ENCODE measurements around the gene TTC19.
"Not testable (repeated sequence)": the region's sequence is repeated elsewhere in the genome, so short reads cannot be mapped to it uniquely, and the experiment has no call there.

TTC19 gene

DNA sequence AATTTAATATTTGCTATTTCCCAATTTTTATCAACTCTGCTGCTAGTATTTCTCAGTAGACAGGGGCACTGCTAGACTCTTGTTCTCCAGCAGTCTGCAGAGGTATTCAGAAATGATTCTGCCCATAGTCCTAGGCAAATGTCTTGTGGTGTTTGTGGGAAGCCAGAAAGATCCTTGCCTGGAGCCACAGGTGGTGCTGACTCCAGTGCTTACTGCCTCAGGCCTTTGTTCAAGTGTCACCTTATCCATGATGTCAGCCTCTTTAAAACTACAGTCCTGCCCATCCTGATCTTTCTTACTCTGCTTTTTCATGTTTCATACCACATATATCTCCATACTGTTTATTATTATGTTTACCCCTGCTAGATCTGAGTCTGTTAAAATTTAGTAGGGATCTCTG is 26.6 kb upstream of the TTC19 start:
- no peak for DNase-seq (ENCODE audit: low read depth)

DNA sequence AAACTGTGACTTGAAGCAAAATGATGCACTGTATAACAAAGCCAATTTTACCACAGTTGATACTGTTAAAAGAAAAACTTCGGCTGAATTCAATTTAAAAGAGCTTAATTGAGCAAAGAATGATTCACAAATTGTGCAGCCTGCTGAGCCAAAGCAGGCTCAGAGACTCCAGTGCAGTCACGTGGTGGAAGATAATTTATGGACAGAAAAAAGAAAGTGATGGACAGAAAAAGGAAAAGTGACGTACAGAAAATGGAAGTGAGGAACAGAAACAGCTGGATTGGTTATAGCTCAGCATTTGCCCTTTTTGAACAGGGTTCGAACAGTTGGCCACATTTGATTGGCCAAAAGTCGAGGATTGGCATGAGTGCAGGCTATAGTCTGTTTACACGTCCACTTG is 25.8 kb upstream of the TTC19 start:
- no peak for DNase-seq (ENCODE audit: low read depth)

DNA sequence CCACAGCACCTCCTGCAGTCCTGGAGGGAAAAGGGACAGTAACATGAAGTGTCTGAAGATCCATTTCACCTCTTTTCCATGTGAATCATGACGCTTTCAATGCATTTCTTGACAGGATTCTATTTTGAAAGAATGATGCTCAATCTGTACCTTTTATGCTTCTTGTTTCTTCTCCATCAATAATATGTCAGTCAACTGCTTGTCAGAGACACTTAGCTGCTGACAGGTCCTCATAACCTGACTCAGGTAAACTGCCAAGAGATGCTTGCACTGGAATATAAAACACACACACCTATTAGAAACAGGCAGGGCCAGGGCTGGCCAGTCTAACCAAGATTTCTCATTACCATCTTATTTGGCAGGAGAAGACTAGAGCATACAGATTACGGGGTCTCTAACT is 21.7 kb upstream of the TTC19 start:
- no peak for DNase-seq (ENCODE audit: low read depth)

DNA sequence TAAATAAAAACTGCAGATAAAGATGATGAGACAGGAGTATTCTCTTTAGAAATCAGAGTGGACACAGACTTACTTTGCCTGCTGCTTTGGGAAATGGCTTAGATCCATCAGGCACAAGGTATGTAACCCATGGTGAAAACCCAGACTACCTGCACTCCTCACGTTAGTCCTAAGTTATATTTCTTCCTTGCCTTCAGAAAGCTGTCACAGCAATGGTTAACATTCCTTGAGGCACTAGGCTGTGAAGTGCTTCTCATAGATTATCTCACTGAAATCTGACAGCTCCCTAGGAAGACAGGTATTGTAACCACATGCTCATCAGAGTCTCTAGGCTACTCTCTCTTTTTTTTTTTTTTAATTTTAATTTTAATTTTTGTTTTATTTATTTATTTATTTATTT is 21.0 kb upstream of the TTC19 start:
- no peak for DNase-seq (ENCODE audit: low read depth)

DNA sequence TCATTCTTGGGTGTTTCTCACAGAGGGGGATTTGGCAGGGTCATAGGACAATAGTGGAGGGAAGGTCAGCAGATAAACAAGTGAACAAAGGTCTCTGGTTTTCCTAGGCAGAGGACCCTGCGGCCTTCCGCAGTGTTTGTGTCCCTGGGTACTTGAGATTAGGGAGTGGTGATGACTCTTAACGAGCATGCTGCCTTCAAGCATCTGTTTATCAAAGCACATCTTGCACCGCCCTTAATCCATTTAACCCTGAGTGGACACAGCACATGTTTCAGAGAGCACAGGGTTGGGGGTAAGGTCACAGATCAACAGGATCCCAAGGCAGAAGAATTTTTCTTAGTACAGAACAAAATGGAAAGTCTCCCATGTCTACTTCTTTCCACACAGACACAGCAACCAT is 20.6 kb upstream of the TTC19 start:
- not testable (repeated sequence) for DNase-seq (ENCODE audit: low read depth)

DNA sequence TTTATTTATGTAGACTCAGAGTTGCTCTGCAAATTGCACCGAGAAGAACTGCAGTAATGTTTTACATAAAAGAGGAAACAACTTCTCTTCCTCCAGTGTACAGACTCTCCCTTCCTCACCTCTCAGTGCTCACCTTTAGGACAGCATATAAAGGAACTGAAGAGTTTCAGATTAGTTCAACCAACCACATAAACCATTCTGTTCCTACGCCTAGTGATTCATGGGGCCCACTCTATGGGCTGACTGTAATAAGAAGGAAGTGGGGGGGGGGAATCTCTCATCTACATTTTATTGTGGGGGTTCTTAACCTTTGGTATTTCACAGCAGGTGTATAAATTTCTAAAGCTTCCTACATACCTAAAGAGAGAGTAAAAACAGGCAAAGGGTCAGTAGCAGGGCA is 18.4 kb upstream of the TTC19 start:
- peak; percentile 44 for DNase-seq (ENCODE audit: low read depth)

DNA sequence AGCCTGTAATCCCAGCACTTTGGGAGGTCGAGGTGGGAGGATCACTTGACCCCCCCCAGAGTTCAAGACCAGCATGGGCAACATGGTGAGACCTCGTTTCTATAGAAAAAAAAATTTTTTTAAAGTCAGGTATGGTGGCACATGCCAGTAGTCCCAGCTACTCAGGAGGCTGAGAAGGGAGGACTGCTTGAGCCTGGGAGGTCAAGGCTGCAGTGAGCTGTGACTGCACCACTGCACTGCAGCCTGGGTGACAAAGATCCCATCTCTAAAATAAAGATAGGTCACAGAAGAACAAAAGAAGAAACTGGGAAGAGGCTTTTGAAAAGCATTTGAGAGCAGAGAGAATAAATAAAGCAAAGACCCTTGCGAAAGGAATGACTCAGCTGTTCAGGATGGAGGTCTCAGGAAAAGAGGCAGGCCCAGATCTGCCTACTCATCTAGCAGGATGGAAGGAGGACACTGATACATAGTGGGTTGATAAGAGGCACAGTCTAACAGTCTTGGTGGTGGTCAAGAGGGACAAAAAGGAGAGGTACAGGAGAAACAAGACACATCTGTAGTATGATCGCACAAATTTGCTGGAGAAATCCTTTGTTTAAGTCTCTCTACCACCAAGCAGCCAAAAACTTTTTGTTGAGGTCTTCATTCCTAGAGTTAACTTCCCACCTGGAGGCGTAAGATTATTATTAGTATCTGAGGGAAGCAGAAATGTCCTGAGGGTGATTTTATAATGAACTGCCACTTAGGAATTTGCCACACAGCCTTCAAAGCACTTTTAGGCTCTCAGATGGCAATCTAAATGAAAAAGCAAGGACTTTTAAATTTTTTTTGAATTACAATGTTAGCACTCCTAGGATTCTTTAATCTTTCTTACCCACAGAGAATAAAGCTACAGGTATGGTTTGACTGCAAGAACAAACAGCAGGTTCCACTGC is 17.7 kb upstream of the TTC19 start:
- peak; percentile 86 for DNase-seq (ENCODE audit: low read depth)

DNA sequence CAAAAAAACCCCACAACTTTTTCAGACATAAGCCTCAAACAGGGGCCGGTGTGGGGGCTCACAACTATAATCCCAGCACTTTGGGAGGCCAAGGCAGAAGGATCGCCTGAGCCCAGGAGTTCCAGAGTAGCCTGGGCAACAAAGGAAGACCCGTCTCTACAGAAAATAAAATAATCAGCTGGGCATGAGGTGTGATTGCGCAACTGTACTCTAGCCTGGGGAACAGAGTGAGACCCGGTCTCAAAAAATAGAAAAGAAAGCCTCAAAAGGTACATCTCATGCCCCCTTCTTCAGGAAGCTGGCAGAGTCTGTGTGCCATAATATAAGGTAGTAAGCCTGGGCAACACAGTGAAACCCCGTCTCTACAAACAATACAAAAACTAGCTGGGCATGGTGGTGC is 3.3 kb upstream of the TTC19 start:
- DNase-seq (ENCODE audit: low read depth) = no peak

DNA sequence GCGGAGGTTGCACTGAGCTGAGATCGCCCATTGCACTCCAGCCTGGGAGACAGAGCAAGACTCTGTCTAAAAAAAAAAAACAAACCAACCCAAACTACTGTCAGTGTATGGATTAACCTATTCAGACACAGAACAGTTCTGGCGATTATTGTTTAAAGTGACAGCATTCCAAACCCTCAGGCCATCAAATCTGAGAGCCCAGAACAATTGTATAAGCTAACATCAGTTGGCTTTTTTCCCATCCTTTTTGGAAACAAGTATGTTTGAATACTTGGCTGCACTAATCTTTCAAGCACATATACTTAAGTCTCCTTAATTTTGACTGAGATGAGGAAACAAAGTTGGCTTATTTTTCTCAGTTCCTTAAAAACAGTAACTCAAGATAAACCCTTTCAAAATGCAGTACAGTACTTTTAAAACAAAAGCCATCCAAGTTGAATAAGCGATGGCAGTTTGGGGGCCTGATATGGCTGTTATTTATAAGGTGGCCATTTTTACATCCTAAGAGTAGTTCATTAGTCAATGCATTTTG is 1.5 kb upstream of the TTC19 start:
- no peak for DNase-seq (ENCODE audit: low read depth)

DNA sequence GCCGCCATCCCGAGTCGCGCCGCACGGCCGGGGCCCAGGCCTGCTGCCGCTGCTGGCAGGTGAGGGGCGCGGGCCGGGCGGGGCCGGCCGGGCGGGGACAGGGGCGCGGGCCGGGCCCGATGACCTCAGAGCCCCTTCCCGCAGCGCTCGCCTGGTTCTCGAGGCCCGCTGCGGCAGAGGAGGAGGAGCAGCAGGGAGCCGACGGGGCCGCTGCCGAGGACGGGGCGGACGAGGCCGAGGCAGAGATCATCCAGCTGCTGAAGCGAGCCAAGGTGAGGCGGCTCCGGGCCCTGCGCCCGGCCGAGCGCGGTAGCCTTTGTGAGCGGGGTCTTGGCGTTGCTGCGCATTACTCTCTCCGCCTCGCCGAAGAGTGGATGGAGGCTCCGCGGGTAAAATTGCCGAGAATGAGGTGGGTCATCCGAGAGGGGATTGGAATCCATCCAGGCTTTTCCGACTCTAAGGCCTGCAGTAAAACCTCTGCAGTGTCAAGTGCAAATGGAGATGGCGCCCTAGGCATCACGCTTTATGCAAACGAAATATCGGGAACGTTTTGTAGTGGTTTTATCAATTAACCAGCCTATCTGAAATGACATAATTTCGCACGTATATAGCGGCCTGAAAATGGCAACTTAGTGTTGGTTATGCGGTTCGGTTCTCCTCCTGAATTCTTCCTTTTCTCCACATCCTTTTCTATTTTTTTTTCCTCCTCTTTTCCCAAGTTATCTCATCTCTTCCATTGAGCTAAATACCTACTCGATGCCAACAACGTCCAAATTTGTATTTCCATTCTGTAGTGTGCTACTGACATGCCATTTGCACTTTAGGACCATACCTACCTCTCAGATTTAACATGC is 577 bp downstream of the TTC19 start:
- peak; percentile 25 for DNase-seq (ENCODE audit: low read depth)

DNA sequence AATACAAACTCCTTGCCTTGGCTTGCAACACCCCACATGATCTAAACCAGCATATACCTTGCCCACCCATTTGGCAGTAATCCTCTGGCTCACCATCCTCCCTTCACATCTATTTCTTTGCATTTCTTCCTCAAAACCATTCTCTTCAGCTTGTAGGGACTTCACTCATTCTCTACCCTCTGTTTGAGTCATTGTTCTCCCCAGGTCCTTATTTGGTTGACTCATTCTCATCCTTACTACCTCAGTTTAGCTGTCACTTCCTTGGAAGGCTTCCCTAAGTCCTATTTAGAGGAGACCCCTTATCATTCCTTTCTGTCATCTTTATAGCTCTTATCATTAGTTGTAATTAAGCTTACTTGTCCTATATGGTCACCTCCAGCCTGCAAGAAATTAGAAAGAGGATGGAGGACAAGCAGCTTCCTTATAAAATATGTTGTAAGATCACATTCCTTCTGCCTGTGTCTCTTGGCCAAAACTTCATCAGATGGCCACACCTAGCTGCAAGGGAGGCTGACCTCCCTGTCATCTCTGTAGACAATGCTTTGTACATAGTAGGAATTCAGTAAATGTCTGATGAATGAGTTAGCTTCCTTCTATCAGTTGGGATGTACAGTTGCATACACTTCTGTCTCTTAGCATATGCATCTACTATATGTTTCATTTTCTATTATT is 1.7 kb downstream of the TTC19 start:
- no peak for DNase-seq (ENCODE audit: low read depth)

DNA sequence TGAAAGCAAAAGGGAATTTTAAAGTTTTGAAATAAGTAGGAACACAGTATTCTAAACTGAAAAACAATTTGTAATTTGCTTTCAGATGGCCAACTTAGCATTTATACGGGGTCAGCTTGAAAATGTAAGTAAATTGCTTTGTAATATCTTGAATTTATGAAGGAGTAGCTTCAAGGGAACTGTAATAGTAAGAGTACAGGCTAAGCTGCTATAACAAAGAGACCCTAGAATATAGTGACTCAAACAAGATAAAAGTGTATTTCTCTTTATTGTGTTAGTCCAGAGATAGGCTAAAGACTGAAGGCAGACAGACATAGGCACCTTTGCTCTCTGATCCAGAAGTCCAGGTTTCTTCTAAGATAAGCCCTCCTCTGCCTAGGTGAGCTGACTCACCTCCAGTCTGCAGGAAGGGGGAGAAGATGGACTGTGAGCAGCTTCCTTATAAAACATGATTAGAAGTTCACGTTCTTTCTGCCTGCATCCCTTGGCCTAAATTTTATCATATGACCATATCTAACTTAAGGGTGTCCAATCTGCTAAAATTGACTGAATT is 3.2 kb downstream of the TTC19 start:
- no peak for DNase-seq (ENCODE audit: low read depth)

DNA sequence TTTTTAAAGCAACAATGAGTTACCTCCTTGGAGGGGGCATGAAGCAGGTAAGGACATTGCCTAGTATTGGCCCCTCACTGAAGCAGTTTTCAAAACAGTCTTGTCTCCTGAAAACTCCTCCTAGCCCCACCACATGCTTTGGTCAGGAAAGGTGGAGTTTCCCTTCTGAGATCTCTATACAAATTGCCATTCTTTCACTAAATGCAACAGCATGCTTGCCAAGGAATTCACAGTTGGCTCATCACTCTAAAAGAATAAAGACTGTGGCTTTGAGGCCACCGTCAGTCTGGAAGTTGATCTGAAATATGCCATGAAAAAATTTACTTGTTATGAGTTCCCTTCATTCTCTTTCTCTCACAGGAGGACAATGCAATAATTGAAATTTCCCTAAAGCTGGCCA is 4.2 kb downstream of the TTC19 start:
- no peak for DNase-seq (ENCODE audit: low read depth)

DNA sequence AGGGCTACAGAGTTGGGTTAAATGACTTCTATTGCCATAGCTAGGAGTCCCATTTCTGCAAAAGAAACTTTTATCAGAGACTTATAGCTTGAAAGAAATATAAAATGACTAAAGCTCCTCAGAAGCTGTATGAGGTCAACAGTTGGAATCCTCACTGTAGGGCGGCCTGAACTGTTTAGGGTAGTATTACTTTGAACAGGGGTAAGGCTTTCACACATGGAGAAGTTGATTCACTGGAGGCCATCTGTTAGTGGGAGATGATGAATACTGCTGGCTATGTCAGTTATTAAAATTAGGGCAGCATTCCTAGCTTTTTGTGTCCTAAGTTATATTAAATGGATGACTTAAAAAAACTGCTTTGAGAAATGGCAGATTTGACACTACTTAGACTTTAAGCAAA is 6.0 kb downstream of the TTC19 start:
- DNase-seq (ENCODE audit: low read depth) = no peak

DNA sequence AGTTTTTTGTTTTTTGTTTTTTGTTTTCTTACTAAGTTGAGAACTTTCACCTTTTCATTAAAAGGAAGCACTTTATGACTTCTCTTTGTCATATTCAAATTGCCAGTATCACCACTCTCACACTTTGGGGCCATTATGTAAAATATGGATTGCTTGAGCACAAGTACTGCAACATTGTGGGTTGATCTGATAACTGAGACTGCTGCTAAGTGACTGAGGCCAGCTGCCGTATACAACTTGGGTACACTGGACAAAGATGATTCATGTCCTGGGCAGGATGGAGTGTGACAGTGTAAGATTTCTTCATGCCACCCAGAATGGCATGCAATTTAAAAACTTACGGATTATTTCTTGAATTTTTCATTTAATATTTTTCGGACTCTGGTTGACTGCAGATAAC is 7.8 kb downstream of the TTC19 start:
- DNase-seq (ENCODE audit: low read depth) = no peak

DNA sequence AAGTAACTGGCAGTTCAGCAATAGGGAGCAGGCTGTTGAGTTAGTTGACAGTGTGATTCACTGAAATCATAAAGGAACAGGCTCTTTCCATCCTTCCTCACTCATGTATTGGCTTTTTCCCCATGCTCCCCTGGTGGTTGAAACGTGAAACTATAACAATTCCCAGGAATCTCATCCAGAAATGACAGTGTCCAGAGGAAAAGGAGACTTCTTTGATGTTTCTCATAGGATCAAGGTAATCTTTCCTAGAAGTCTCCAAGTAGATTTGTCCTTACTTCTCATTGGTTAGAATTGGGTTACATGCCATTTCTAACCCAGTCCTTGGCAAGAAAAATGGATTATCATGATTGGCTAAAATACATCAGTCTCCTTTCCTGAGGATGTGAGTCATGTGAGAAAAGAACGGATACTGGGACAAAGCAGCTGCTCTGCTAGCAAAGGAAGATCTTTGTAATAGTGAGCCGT is 14.4 kb downstream of the TTC19 start:
- peak; percentile 77 for DNase-seq (ENCODE audit: low read depth)

DNA sequence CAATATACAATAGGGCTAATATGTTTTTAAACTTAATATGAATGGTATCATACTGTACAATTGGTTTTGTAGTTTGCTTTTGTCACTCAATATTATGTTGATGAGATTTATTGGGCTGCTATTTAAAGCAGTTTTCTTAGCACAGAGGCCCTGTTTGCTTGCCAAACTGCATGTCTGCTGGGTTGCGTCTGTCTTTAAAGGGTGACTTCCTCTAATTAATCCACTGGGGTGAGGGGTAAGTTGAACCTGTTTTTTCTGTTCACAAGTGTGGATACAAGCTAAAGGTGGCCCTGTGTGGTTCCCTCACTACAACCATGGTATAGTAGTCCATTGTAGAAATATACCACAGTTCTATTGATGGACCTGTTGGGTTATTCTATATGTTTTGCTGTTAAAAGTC is 19.7 kb downstream of the TTC19 start:
- DNase-seq (ENCODE audit: low read depth) = no peak

DNA sequence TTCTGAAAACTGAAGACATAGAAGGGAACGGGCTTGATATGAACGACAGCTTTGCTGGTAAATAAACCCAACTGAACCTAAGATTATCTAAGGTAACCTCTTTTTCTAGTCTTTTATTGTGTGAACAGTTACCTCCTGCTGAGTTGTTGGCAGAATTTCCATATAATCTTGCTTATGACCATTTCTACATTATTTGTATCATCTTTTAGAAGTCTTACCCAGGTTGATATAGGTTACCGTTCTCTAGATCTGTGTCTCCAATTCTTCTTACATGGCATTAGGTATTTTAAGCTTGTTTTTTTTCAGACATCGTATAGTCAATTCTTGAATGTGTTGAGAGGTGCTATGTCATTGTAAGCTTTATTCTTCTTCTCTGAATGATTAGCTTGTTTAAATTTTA is 24.3 kb downstream of the TTC19 start:
- no peak for DNase-seq (ENCODE audit: low read depth)

DNA sequence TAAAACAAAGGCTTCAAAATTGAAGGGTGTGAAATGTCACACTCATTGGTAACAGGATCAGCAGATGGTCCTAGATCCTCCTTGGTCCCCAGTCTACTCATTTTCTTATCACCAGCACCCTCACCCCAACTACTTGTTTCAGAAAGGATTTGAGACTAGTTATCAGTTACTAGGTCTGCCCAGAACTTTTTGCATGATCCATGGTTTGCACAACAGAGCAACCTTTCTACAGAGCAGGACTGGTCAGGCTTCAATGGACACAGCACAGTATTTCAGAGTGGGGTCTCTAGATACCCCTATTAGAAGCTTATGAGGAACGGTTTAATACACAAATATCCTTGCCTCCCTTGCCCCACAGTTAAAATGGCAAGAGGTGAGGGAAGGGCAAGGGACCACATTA is 25.6 kb downstream of the TTC19 start:
- DNase-seq (ENCODE audit: low read depth) = no peak

DNA sequence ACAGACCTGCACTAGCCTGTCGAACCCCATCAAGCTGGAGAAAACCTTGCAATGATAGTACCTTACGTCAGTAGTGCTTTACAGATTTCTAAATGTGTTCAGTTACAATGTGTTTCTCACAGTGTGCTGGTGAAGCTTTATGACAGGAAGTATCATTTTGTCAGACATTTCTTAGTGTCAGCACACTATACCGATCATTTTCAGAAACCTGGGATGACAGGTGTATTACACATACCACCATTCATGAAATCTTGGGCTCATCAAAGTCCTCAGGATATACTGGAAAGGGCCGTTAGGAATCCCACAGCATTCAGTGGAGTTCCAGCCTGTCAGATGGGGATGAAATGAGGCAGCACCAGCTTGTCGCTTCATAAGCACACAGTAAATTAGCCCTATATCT is 27.3 kb downstream of the TTC19 start:
- no peak for DNase-seq (ENCODE audit: low read depth)

DNA sequence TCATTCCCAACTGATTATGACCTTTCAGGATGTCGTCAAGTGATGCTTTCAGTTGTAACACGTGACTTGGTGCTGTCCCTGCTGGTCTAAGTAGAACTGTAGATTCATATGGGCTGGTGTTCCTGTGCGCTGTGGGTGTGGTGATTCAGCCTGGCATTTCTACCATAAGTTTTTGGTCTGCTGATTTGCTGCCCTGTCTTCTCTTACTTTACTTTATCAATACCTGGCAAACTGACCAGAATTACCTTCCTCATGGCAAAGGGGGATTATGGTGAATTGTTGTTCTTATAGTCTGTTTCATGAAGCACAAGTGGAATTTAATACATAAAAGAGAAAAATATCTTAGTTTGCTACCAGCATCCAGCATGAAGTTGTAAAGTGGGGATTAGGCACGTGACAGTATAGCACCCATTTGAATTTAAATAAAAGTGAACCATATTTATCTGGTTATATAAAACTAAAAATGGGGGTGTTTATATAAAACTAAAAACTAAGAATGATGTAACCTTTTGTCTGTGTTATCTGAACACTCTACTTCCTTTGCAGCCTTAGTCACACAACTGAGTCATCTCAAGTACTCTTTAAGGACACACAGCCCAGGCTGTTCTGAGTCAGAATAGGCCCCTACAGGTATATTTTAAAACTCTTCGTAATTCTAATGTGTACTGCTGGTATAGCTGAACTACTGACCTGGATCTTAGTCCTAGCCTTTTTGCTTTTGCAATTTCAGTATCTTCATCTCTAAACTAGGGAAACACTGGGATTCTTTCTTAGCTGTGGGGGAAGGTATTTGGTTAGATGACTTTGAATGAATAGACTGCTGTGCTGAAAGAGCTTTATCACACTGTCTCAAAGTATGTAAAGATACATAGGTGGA is 28.3 kb downstream of the TTC19 start:
- DNase-seq (ENCODE audit: low read depth) = peak; percentile 94

All from amniotic epithelial cell (primary cell).